ENCODE data around the gene MTHFR. TPM values are rescaled to one million over a fixed set of nuclear protein-coding genes. Genes with fewer than 3 reads are reported as not detected.

MTHFR gene
- total and polyA plus RNA-seq, 12 donors, result 17.7 to 75.8 (median 39.1) TPM

GRCh38 chr1:11761988-11762406 is 43.8 kb downstream of the MTHFR start, which contains the start of gene C1orf167:
Gene C1orf167, plus strand, starts transcription at chr1:11762193. Its CDS starts 2,208 bp downstream, at chr1:11764401.
- WGBS, 2 donors, result 6 to 7% methylated on average over 29 of the region's 29 CpGs
- Histone ChIP-seq H3K4me1 (peaks cover 0 to 9% (median 3%) of the 10 kb centered on the region in 9 donors), H3K4me3 (peak within 1 kb of the TSS in 1 of 10 donors; percentile 32), H3K27me3 (peaks cover 0 to 25% (median 19%) of the 10 kb centered on the region in 7 donors), H3K36me3 (no peaks in the 10 kb centered on the region), H3K9me3 (no peaks in the 10 kb centered on the region), H3K27ac (no peak within 1 kb of the TSS)
- DNase-seq (no peak), ATAC-seq (peak in 3 of 8 donors; percentile 29 to 51 (median 48))
- TF ChIP-seq CTCF (IDR thresholded peaks at IDR 0.05), result no peak
- intact Hi-C loops (cut with DNase I), result no loop called here

GRCh38 chr1:11761285-11761684 is 44.5 kb downstream of the MTHFR start:
- Histone ChIP-seq H3K27ac (no peak overlapping the region), H3K36me3 (no peaks in the 10 kb centered on the region), H3K27me3 (peaks cover 0 to 25% (median 19%) of the 10 kb centered on the region in 7 donors), H3K4me1 (peaks cover 0 to 9% (median 3%) of the 10 kb centered on the region in 9 donors), H3K9me3 (no peaks in the 10 kb centered on the region), H3K4me3 (no peak overlapping the region)
- 75 to 83% methylated on average over 6 of the region's 6 CpGs for WGBS, 2 donors
- no peak for DNase-seq
- no peak for TF ChIP-seq CTCF (IDR thresholded peaks at IDR 0.05)
- no peak for ATAC-seq
- intact Hi-C loops (cut with DNase I), result no loop called here

- Histone ChIP-seq H3K27me3 (peaks cover 0 to 25% (median 19%) of the 10 kb centered on the region in 7 donors), H3K9me3 (no peaks in the 10 kb centered on the region), H3K4me3 (no peak overlapping the region), H3K4me1 (peaks cover 0 to 9% (median 3%) of the 10 kb centered on the region in 9 donors), H3K27ac (no peak overlapping the region), H3K36me3 (no peaks in the 10 kb centered on the region)
- DNase-seq (no peak), ATAC-seq (no peak)
- intact Hi-C loops (cut with DNase I), result no loop called here
- WGBS, 2 donors, result 91 to 97% methylated on average over 4 of the region's 4 CpGs
- no peak for TF ChIP-seq CTCF (IDR thresholded peaks at IDR 0.05)
Measured at GRCh38 chr1:11759791-11760190, 46.0 kb downstream of the MTHFR start.

GRCh38 chr1:11757047-11757446 is 48.7 kb downstream of the MTHFR start:
- intact Hi-C loops (cut with DNase I), result no loop called here
- Histone ChIP-seq H3K27ac (no peak overlapping the region), H3K4me1 (peaks cover 0 to 9% (median 2%) of the 10 kb centered on the region in 9 donors), H3K36me3 (no peaks in the 10 kb centered on the region), H3K4me3 (no peak overlapping the region), H3K27me3 (peaks cover 0 to 10% (median 9%) of the 10 kb centered on the region in 7 donors), H3K9me3 (no peaks in the 10 kb centered on the region)
- DNase-seq, result no peak
- TF ChIP-seq CTCF (IDR thresholded peaks at IDR 0.05), result no peak
- ATAC-seq, result no peak
- 94% methylated on average over 1 of the region's 1 CpG for WGBS, 2 donors

Data from heart right ventricle (tissue), 16 donors.